Neuronal stem cell (in vitro differentiated cells): ENCODE results near the gene ALDOA.
"Not testable (repeated sequence)": the region's sequence is repeated elsewhere in the genome, so short reads cannot be mapped to it uniquely, and the experiment has no call there.

Experiments used
- DNase-seq: peaks from one replicate; pipeline ENCODE4 v3.0.0-alpha.2; 2013; ENCODE audit warnings: low spot score
- H2AFZ ChIP-seq: one replicate; pipeline ENCODE4 v1.6.1; 2013; ENCODE audit warnings: mild to moderate bottlenecking, low read length, inconsistent platforms
- H2AK5ac ChIP-seq: 2 replicates; pipeline ENCODE4 v1.6.1; 2013; ENCODE audit warnings: low read depth, mild to moderate bottlenecking, inconsistent platforms, low read length, moderate library complexity, mixed read lengths
- H2BK120ac ChIP-seq: 2 replicates; pipeline ENCODE4 v1.6.1; 2013; ENCODE audit warnings: low read depth, mild to moderate bottlenecking, inconsistent platforms, low read length, moderate library complexity, mixed read lengths
- H2BK12ac ChIP-seq: one replicate; pipeline ENCODE4 v1.6.1; 2013; ENCODE audit warnings: low read length, inconsistent platforms
- H2BK15ac ChIP-seq: 2 replicates; pipeline ENCODE4 v1.6.1; 2013; ENCODE audit warnings: mild to moderate bottlenecking, low read length, inconsistent platforms, mixed read lengths
- H2BK5ac ChIP-seq: one replicate; pipeline ENCODE4 v1.6.1; 2013; ENCODE audit warnings: inconsistent platforms, mild to moderate bottlenecking, low read length, moderate library complexity
- H3K14ac ChIP-seq: one replicate; pipeline ENCODE4 v1.6.1; 2013; ENCODE audit warnings: low read length, inconsistent platforms
- H3K18ac ChIP-seq: 2 replicates; pipeline ENCODE4 v1.6.1; 2013; ENCODE audit warnings: low read length, inconsistent platforms
- H3K23ac ChIP-seq: 2 replicates; pipeline ENCODE4 v1.6.1; 2013; ENCODE audit warnings: low read depth, mild to moderate bottlenecking, mixed read lengths, low read length, inconsistent platforms; ENCODE audit not compliant: poor library complexity
- H3K27ac ChIP-seq: replicated peaks from 3 replicates; pipeline ENCODE4 v1.5.1; 2013; ENCODE audit warnings: low read length, inconsistent platforms
- H3K27me3 ChIP-seq, 3 experiments: 2 replicates each; pipeline ENCODE4 v1.6.1; 2013; ENCODE audit warnings: low read length in 3 of 3, mild to moderate bottlenecking in 2 of 3, inconsistent platforms in 1 of 3, low read depth in 1 of 3, mixed read lengths in 1 of 3, moderate library complexity in 1 of 3; ENCODE audit not compliant: control insufficient read depth in 3 of 3, insufficient read depth in 3 of 3
- H3K36me3 ChIP-seq, 2 donors: replicated peaks in 1 of 2; 2 replicates each; pipeline ENCODE4 v1.6.1; 2013; ENCODE audit warnings: low read length in 2 of 2; ENCODE audit not compliant: control insufficient read depth in 2 of 2, insufficient read depth in 2 of 2
- H3K4ac ChIP-seq: 2 replicates; pipeline ENCODE4 v1.6.1; 2013; ENCODE audit warnings: inconsistent platforms, mild to moderate bottlenecking, low read length, moderate library complexity
- H3K4me1 ChIP-seq, 2 donors: 1 replicate in 1 of 2; 2 replicates in 1 of 2; pipeline ENCODE4 v1.6.1; 2013; ENCODE audit warnings: low read length in 2 of 2, low read depth in 1 of 2; ENCODE audit not compliant: control insufficient read depth in 2 of 2, insufficient read depth in 1 of 2
- H3K4me2 ChIP-seq: one replicate; pipeline ENCODE4 v1.6.1; 2013; ENCODE audit warnings: mild to moderate bottlenecking, low read length, inconsistent platforms; ENCODE audit not compliant: insufficient read depth, poor library complexity, severe bottlenecking
- H3K4me3 ChIP-seq, 2 donors: 2 replicates each; pipeline ENCODE4 v1.5.1; 2013; ENCODE audit warnings: low read length in 2 of 2, mild to moderate bottlenecking in 2 of 2, inconsistent platforms in 1 of 2, moderate library complexity in 1 of 2
- H3K79me1 ChIP-seq: one replicate; pipeline ENCODE4 v1.6.1; 2013; ENCODE audit warnings: low read depth, mild to moderate bottlenecking, inconsistent platforms, low read length, moderate library complexity
- H3K9ac ChIP-seq: one replicate; pipeline ENCODE4 v1.6.1; 2013; ENCODE audit warnings: mild to moderate bottlenecking, low read depth, low read length, inconsistent platforms; ENCODE audit not compliant: poor library complexity
- H3K9me3 ChIP-seq, 2 donors: replicated peaks in 1 of 2; 2 replicates each; pipeline versions ENCODE3 to v1.6.1; 2013; ENCODE audit warnings: low read length in 2 of 2, mild to moderate bottlenecking in 2 of 2, inconsistent platforms in 1 of 2, low read depth in 1 of 2, mixed read lengths in 1 of 2, moderate library complexity in 1 of 2; ENCODE audit not compliant: control insufficient read depth in 2 of 2, insufficient read depth in 1 of 2
- H4K8ac ChIP-seq: one replicate; pipeline ENCODE4 v1.6.1; 2013; ENCODE audit warnings: low read depth, mild to moderate bottlenecking, inconsistent platforms, low read length, moderate library complexity
- H4K91ac ChIP-seq: one replicate; pipeline ENCODE4 v1.6.1; 2013; ENCODE audit warnings: low read length, low read depth, mild to moderate bottlenecking, inconsistent platforms; ENCODE audit not compliant: poor library complexity
- WGBS, 2 donors: extraction: QIAGEN DNeasy Blood & Tissue Kit; methylation state at CpG; one replicate each; pipeline ENCODE4 v1.1.7; 2013; ENCODE audit warnings: missing lambda C conversion rate in 2 of 2, mixed read lengths in 1 of 2; ENCODE audit not compliant: insufficient read length in 2 of 2, insufficient replicate concordance in 1 of 2; ENCODE audit errors: extremely low coverage in 2 of 2; 5-methylcytosine and 5-hydroxymethylcytosine counted together

The ALDOA gene

GRCh38 chr16:30114411-30114810 lies 48.9 kb downstream of the ALDOA start:
- Histone ChIP-seq H3K4ac (no peak overlapping the region), H2BK12ac (no peak overlapping the region), H3K9me3 (no peaks in the 10 kb centered on the region), H2BK15ac (no peak overlapping the region), H3K36me3 (peaks cover 32 to 43% of the 10 kb centered on the region in 2 donors), H2BK120ac (no peak overlapping the region), H3K23ac (no peak overlapping the region), H3K4me3 (no peak overlapping the region), H4K8ac (no peak overlapping the region), H2BK5ac (no peak overlapping the region), H2AK5ac (no peak overlapping the region), H3K79me1 (no peaks in the 10 kb centered on the region), H3K27ac (no peak overlapping the region), H3K9ac (no peak overlapping the region), H3K18ac (no peak overlapping the region), H3K14ac (no peak overlapping the region), H2AFZ (no peak overlapping the region), H3K4me1 (no peaks in the 10 kb centered on the region), H4K91ac (no peak overlapping the region), H3K4me2 (no peak overlapping the region), H3K27me3 (no peaks in the 10 kb centered on the region)
- no CpG with 5 or more reads among the region's 11 CpGs for WGBS, 2 donors
- no peak for DNase-seq

- H4K8ac ChIP-seq, DNase-seq, H3K79me1 ChIP-seq, H2BK15ac ChIP-seq, H3K4me1 ChIP-seq, H3K14ac ChIP-seq, H2AFZ ChIP-seq, H3K18ac ChIP-seq, H4K91ac ChIP-seq, H3K9ac ChIP-seq, H3K4me2 ChIP-seq, H3K4me3 ChIP-seq, H3K9me3 ChIP-seq, H3K27ac ChIP-seq, H2BK12ac ChIP-seq, H2BK5ac ChIP-seq, H3K4ac ChIP-seq, H2AK5ac ChIP-seq, H3K23ac ChIP-seq, H2BK120ac ChIP-seq, H3K27me3 ChIP-seq: not testable (repeated sequence)
- WGBS, 2 donors: no CpG with 5 or more reads among the region's 7 CpGs
- H3K36me3 ChIP-seq: peaks cover 32 to 47% of the 10 kb centered on the region in 2 donors
These were observed 49.3 kb downstream of the ALDOA start for GRCh38 chr16:30114833-30115232.

DNA sequence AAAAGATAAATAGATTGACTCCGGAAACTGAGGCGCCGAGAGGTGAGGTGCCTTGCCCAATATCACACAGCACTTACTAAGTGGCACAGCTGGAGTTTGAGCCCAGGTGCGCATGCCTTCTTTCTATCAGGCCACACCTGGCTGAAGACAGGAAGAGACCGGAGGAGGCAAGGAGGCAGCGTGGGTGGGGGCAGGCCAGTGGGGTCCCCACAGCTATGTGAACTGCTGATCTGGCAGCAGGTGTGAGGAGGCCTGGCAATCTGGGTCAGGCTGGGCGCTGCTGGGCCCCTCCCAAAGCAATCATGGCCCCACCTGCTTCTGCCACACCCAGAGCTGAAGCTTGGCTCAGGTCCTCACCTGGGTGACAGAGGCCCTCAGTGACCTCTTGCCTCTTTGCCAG lies 49.7 kb downstream of the ALDOA start:
- H3K4me2 ChIP-seq: no peak overlapping the region
- no peak for DNase-seq
- no CpG with 5 or more reads among the region's 7 CpGs for WGBS, 2 donors
- H3K36me3 ChIP-seq: peaks cover 34 to 50% of the 10 kb centered on the region in 2 donors
- H2AFZ ChIP-seq: no peak overlapping the region
- H2AK5ac ChIP-seq: no peak overlapping the region
- no peak overlapping the region for H2BK15ac ChIP-seq
- H3K27me3 ChIP-seq: no peaks in the 10 kb centered on the region
- H3K18ac ChIP-seq: peak overlapping the region; percentile 38
- H3K4me1 ChIP-seq: no peaks in the 10 kb centered on the region
- no peak overlapping the region for H2BK120ac ChIP-seq
- no peak overlapping the region for H4K8ac ChIP-seq
- no peak overlapping the region for H2BK12ac ChIP-seq
- no peak overlapping the region for H3K4ac ChIP-seq
- no peak overlapping the region for H3K9ac ChIP-seq
- no peak overlapping the region for H3K14ac ChIP-seq
- H3K79me1 ChIP-seq: no peaks in the 10 kb centered on the region
- peak overlapping the region; percentile 73 for H3K23ac ChIP-seq
- no peak overlapping the region for H3K4me3 ChIP-seq
- no peak overlapping the region for H2BK5ac ChIP-seq
- no peak overlapping the region for H3K27ac ChIP-seq
- H3K9me3 ChIP-seq: no peaks in the 10 kb centered on the region
- H4K91ac ChIP-seq: no peak overlapping the region

- H3K9me3 ChIP-seq: no peaks in the 10 kb centered on the region
- H2AK5ac ChIP-seq: no peak overlapping the region
- no CpG with 5 or more reads among the region's 16 CpGs for WGBS, 2 donors
- H3K4me2 ChIP-seq: no peak overlapping the region
- no peak overlapping the region for H4K91ac ChIP-seq
- no peak overlapping the region for H3K27ac ChIP-seq
- H2AFZ ChIP-seq: no peak overlapping the region
- no peaks in the 10 kb centered on the region for H3K79me1 ChIP-seq
- H3K4me1 ChIP-seq: no peaks in the 10 kb centered on the region
- no peak for DNase-seq
- H3K23ac ChIP-seq: no peak overlapping the region
- H3K36me3 ChIP-seq: peaks cover 35 to 53% of the 10 kb centered on the region in 2 donors
- no peak overlapping the region for H2BK120ac ChIP-seq
- H2BK15ac ChIP-seq: no peak overlapping the region
- H3K4ac ChIP-seq: no peak overlapping the region
- H2BK12ac ChIP-seq: no peak overlapping the region
- H3K9ac ChIP-seq: peak overlapping the region; percentile 60
- no peak overlapping the region for H2BK5ac ChIP-seq
- no peak overlapping the region for H3K18ac ChIP-seq
- H3K27me3 ChIP-seq: no peaks in the 10 kb centered on the region
- H3K14ac ChIP-seq: no peak overlapping the region
- H4K8ac ChIP-seq: no peak overlapping the region
- H3K4me3 ChIP-seq: no peak overlapping the region
These were observed 51.0 kb downstream of the ALDOA start for GRCh38 chr16:30116291-30117207.
